ENCODE results near the gene RNF144A.

DNA sequence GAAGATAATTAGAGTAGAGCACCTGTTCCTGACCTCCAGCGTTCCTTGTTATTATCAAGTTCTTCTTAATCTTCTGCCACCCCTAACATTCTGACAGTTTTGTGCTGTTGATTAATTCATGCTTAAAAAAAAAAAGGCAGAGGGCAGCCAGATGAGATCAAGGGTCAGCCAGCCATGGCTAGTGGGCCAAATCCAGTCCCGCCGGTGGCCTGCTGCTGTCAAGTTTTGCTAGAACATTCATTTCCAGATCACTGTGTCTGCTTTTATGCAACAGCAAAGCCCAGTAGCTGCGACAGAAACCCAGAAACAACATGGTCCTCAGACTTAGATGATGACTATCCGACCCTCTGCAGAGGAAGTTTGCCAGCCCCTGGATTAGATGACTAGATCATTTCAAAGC, 101.6 kb downstream of the RNF144A start:
- TF ChIP-seq CTCF (IDR thresholded peaks at IDR 0.05) (no peak), POLR2A (IDR thresholded peaks at IDR 0.05) (no peak)
